Mesendoderm (in vitro differentiated cells): ENCODE measurements around the gene ZNF217.
A peak's percentile ranks its signal among the peaks of the same experiment; 100 is the strongest.
"Not testable (repeated sequence)": the region's sequence is repeated elsewhere in the genome, so short reads cannot be mapped to it uniquely, and the experiment has no call there.

ENCODE experiments used
- DNase-seq: peaks from one replicate; pipeline ENCODE4 v3.0.0; 2013
- H2AK5ac ChIP-seq: 2 replicates; pipeline ENCODE4 v1.6.1; 2013; ENCODE audit warnings: low read length, inconsistent platforms
- H2BK120ac ChIP-seq: 2 replicates; pipeline ENCODE4 v1.6.1; 2013; ENCODE audit warnings: low read depth, mild to moderate bottlenecking, low read length, moderate library complexity, mixed read lengths
- H2BK15ac ChIP-seq: replicated peaks from 2 replicates; pipeline ENCODE4 v1.6.1; 2013; ENCODE audit warnings: low read depth, mild to moderate bottlenecking, moderate library complexity
- H2BK5ac ChIP-seq: 2 replicates; pipeline ENCODE4 v1.6.1; 2013; ENCODE audit warnings: low read length, inconsistent platforms
- H3K18ac ChIP-seq: 2 replicates; pipeline ENCODE4 v1.6.1; 2013; ENCODE audit warnings: mild to moderate bottlenecking, low read length, mixed read lengths
- H3K23ac ChIP-seq: one replicate; pipeline ENCODE4 v1.6.1; 2013; ENCODE audit warnings: low read length
- H3K27ac ChIP-seq: 2 replicates; pipeline ENCODE4 v1.5.1; 2013; ENCODE audit warnings: low read depth, mild to moderate bottlenecking, inconsistent platforms, low read length, moderate library complexity
- H3K27me3 ChIP-seq: 2 replicates; pipeline ENCODE4 v1.6.1; 2013; ENCODE audit warnings: low read length, control low read depth, mild to moderate bottlenecking, inconsistent platforms; ENCODE audit not compliant: insufficient read depth, poor library complexity
- H3K36me3 ChIP-seq: 2 replicates; pipeline ENCODE4 v1.6.1; 2013; ENCODE audit warnings: low read length, inconsistent platforms; ENCODE audit not compliant: control insufficient read depth, insufficient read depth
- H3K4ac ChIP-seq: one replicate; pipeline ENCODE4 v1.6.1; 2013; ENCODE audit warnings: low read depth, mild to moderate bottlenecking, low read length, moderate library complexity
- H3K4me1 ChIP-seq: 2 replicates; pipeline ENCODE4 v1.6.1; 2013; ENCODE audit warnings: low read depth, low read length, inconsistent platforms; ENCODE audit not compliant: control insufficient read depth
- H3K4me2 ChIP-seq: 2 replicates; pipeline ENCODE4 v1.6.1; 2013; ENCODE audit warnings: low read length
- H3K4me3 ChIP-seq: 2 replicates; pipeline ENCODE4 v1.5.1; 2013; ENCODE audit warnings: mild to moderate bottlenecking, low read length
- H3K56ac ChIP-seq: one replicate; pipeline ENCODE4 v1.6.1; 2013; ENCODE audit warnings: low read length
- H3K79me1 ChIP-seq: 2 replicates; pipeline ENCODE4 v1.6.1; 2013; ENCODE audit warnings: low read length, inconsistent platforms
- H3K79me2 ChIP-seq: 2 replicates; pipeline ENCODE4 v1.6.1; 2013; ENCODE audit warnings: mild to moderate bottlenecking, low read length; ENCODE audit not compliant: control insufficient read depth, insufficient read depth
- H3K9ac ChIP-seq: 2 replicates; pipeline ENCODE4 v1.6.1; 2013; ENCODE audit warnings: low read length, inconsistent platforms
- H4K5ac ChIP-seq: one replicate; pipeline ENCODE4 v1.6.1; 2013; ENCODE audit warnings: low read length
- H4K8ac ChIP-seq: one replicate; pipeline ENCODE4 v1.6.1; 2013; ENCODE audit warnings: low read depth, mild to moderate bottlenecking, control low read depth, low read length, moderate library complexity
- WGBS: extraction: QIAGEN DNeasy Blood & Tissue Kit; methylation state at CpG from one replicate; pipeline ENCODE4 v1.1.7; 2013; ENCODE audit warnings: low lambda C conversion rate, missing lambda C conversion rate; ENCODE audit not compliant: insufficient coverage; ENCODE audit errors: extremely low coverage; 5-methylcytosine and 5-hydroxymethylcytosine counted together

The ZNF217 gene

GRCh38 chr20:53604846-53605245 lies 11.2 kb upstream of the ZNF217 start:
- H2BK120ac ChIP-seq, H3K79me2 ChIP-seq, H2AK5ac ChIP-seq, H2BK5ac ChIP-seq, H4K8ac ChIP-seq, H3K4me2 ChIP-seq, H4K5ac ChIP-seq, H3K36me3 ChIP-seq, H3K27ac ChIP-seq, H3K18ac ChIP-seq, H3K27me3 ChIP-seq, H3K4me3 ChIP-seq, H3K79me1 ChIP-seq, H3K4me1 ChIP-seq, H2BK15ac ChIP-seq, H3K4ac ChIP-seq, H3K9ac ChIP-seq, H3K23ac ChIP-seq, DNase-seq, H3K56ac ChIP-seq: not testable (repeated sequence)
- WGBS, result no CpG with 5 or more reads among the region's 5 CpGs

- H4K5ac ChIP-seq, result no peak overlapping the region
- H4K8ac ChIP-seq, result no peak overlapping the region
- no peak overlapping the region for H3K4me2 ChIP-seq
- no peak overlapping the region for H3K9ac ChIP-seq
- no peak overlapping the region for H3K56ac ChIP-seq
- no peaks in the 10 kb centered on the region for H3K79me2 ChIP-seq
- no peak overlapping the region for H2AK5ac ChIP-seq
- H3K27ac ChIP-seq, result no peak overlapping the region
- peaks cover 13% of the 10 kb centered on the region for H3K4me1 ChIP-seq
- H3K4me3 ChIP-seq, result no peak overlapping the region
- DNase-seq, result no peak
- no peak overlapping the region for H3K4ac ChIP-seq
- WGBS, result no CpG with 5 or more reads among the region's 1 CpG
- no peak overlapping the region for H2BK15ac ChIP-seq
- no peaks in the 10 kb centered on the region for H3K27me3 ChIP-seq
- no peaks in the 10 kb centered on the region for H3K36me3 ChIP-seq
- no peak overlapping the region for H2BK120ac ChIP-seq
- no peak overlapping the region for H3K23ac ChIP-seq
- H3K18ac ChIP-seq, result no peak overlapping the region
- no peaks in the 10 kb centered on the region for H3K79me1 ChIP-seq
- H2BK5ac ChIP-seq, result no peak overlapping the region
Observed at GRCh38 chr20:53602661-53603060, 9.0 kb upstream of the ZNF217 start.

- DNase-seq, result no peak
Observed at GRCh38 chr20:53599910-53600632, 6.4 kb upstream of the ZNF217 start.

GRCh38 chr20:53599378-53599777 lies 5.7 kb upstream of the ZNF217 start:
- H3K27ac ChIP-seq, result no peak overlapping the region
- no peaks in the 10 kb centered on the region for H3K27me3 ChIP-seq
- H3K36me3 ChIP-seq, result no peaks in the 10 kb centered on the region
- no peaks in the 10 kb centered on the region for H3K79me2 ChIP-seq
- no peak overlapping the region for H3K9ac ChIP-seq
- no peak for DNase-seq
- no peak overlapping the region for H3K23ac ChIP-seq
- no peak overlapping the region for H4K5ac ChIP-seq
- no peak overlapping the region for H3K18ac ChIP-seq
- no peak overlapping the region for H3K4ac ChIP-seq
- no peak overlapping the region for H3K4me3 ChIP-seq
- no peak overlapping the region for H3K56ac ChIP-seq
- no peak overlapping the region for H4K8ac ChIP-seq
- H2BK120ac ChIP-seq, result no peak overlapping the region
- no peak overlapping the region for H3K4me2 ChIP-seq
- no CpG with 5 or more reads among the region's 4 CpGs for WGBS
- H2AK5ac ChIP-seq, result no peak overlapping the region
- H3K79me1 ChIP-seq, result no peaks in the 10 kb centered on the region
- peaks cover 13% of the 10 kb centered on the region for H3K4me1 ChIP-seq
- no peak overlapping the region for H2BK5ac ChIP-seq
- H2BK15ac ChIP-seq, result no peak overlapping the region

More at GRCh38 chr20:53599910-53600632, 6.4 kb upstream of the ZNF217 start:
- Histone ChIP-seq H4K5ac (no peak overlapping the region), H3K18ac (no peak overlapping the region), H3K36me3 (no peaks in the 10 kb centered on the region), H3K79me1 (no peaks in the 10 kb centered on the region), H3K4me2 (no peak overlapping the region), H2AK5ac (peak overlapping the region; percentile 10), H3K79me2 (no peaks in the 10 kb centered on the region), H2BK120ac (no peak overlapping the region), H3K9ac (no peak overlapping the region), H3K56ac (peak overlapping the region; percentile 53), H3K4ac (no peak overlapping the region), H3K4me1 (peaks cover 13% of the 10 kb centered on the region), H3K27me3 (no peaks in the 10 kb centered on the region), H3K4me3 (no peak overlapping the region), H4K8ac (no peak overlapping the region), H3K23ac (no peak overlapping the region), H2BK5ac (peak overlapping the region; percentile 25), H3K27ac (no peak overlapping the region), H2BK15ac (no peak overlapping the region)
- no CpG with 5 or more reads among the region's 13 CpGs for WGBS

- Histone ChIP-seq H3K27ac (no peak overlapping the region), H3K56ac (peak overlapping the region; percentile 62), H3K18ac (peak overlapping the region; percentile 8), H3K9ac (no peak overlapping the region), H2BK120ac (no peak overlapping the region), H3K27me3 (no peaks in the 10 kb centered on the region), H3K4me2 (no peak overlapping the region), H3K4ac (no peak overlapping the region), H3K79me2 (no peaks in the 10 kb centered on the region), H4K8ac (no peak overlapping the region), H3K23ac (no peak overlapping the region), H2BK15ac (no peak overlapping the region), H4K5ac (no peak overlapping the region), H3K4me3 (no peak overlapping the region), H3K4me1 (peaks cover 13% of the 10 kb centered on the region), H3K79me1 (no peaks in the 10 kb centered on the region), H3K36me3 (no peaks in the 10 kb centered on the region), H2AK5ac (no peak overlapping the region), H2BK5ac (no peak overlapping the region)
- no CpG with 5 or more reads among the region's 2 CpGs for WGBS
- DNase-seq, result no peak
Observed at GRCh38 chr20:53599044-53599362, 5.4 kb upstream of the ZNF217 start.
